Fibroblast of mammary gland (primary cell): ENCODE data around the gene KCNIP4.

Experiments
- DNase-seq: peaks from one replicate; pipeline ENCODE4 v3.0.0-alpha.2; 2010; ENCODE audit warnings: low read depth
- H3K4me3 ChIP-seq: 2 replicates; pipeline ENCODE4 v1.5.1; 2011; ENCODE audit warnings: low read depth, mild to moderate bottlenecking, low read length, moderate library complexity; ENCODE audit not compliant: control insufficient read depth
- TF ChIP-seq, protein P1 (sequence below): conservative IDR thresholded peaks from 2 replicates; pipeline ENCODE4 v1.5.1; 2011; ENCODE audit warnings: low read depth, low read length, inconsistent platforms; ENCODE audit not compliant: control insufficient read depth, insufficient read depth

The KCNIP4 gene

DNA sequence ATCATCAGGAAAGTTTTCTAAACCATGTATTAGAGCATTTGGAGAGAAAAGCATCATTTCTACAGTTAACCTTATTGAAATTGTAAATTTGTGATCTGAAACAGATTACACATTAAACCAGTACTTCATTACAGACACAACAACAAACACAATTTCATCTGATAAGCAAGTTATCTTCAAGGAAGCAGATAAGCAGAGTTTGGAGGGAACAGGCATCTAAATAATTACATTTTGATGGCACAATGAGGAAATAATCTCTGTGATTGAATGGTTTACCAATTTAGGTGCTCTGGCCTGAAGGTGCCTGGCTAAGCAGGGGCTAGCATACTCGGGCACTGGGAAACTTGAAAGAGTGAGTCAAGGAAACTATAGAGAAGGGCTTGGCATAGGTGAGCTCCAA lies 628.5 kb downstream of the KCNIP4 start:
- H3K4me3 ChIP-seq, result no peak overlapping the region
- TF ChIP-seq, protein P1, sequence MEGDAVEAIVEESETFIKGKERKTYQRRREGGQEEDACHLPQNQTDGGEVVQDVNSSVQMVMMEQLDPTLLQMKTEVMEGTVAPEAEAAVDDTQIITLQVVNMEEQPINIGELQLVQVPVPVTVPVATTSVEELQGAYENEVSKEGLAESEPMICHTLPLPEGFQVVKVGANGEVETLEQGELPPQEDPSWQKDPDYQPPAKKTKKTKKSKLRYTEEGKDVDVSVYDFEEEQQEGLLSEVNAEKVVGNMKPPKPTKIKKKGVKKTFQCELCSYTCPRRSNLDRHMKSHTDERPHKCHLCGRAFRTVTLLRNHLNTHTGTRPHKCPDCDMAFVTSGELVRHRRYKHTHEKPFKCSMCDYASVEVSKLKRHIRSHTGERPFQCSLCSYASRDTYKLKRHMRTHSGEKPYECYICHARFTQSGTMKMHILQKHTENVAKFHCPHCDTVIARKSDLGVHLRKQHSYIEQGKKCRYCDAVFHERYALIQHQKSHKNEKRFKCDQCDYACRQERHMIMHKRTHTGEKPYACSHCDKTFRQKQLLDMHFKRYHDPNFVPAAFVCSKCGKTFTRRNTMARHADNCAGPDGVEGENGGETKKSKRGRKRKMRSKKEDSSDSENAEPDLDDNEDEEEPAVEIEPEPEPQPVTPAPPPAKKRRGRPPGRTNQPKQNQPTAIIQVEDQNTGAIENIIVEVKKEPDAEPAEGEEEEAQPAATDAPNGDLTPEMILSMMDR, result no peak
- no peak for DNase-seq

DNA sequence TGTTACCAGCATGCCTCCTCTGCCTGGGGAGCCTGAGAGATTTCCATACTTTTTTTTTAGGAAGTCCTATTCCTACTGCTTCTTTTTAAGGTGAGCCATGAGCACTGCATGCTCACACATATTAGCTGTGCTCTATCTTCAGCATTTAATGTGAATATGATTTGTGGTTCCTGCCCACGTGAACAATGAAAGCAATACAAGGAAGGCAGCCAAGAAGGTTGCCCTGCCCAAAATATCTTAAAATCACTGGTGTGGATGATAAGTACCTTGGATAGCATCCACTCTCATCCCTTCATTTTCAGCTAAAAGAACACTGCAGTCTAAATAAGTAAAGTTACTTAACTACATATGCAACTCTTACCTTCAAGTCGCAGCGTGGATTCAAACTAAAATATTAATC lies 640.9 kb downstream of the KCNIP4 start:
- no peak for DNase-seq
- TF ChIP-seq, protein P1, result no peak
- no peak overlapping the region for H3K4me3 ChIP-seq

DNA sequence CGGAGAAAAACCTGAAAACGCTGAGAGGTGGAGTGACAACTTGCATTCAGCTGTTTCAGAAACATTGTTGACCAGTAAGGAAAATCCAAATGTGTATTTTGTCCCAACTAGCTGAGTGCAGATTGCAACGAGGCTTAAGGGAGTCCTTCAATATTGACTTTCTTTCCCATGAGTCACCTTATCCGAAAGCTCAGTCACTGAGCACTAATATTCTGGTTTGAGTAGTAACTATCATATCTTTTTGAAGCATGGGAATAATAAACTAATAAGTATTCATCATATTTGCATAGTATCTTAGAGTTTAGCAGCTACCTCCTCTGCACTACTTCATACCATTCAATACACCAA lies 644.1 kb downstream of the KCNIP4 start:
- H3K4me3 ChIP-seq, result no peak overlapping the region
- DNase-seq, result no peak
- TF ChIP-seq, protein P1, result no peak

DNA sequence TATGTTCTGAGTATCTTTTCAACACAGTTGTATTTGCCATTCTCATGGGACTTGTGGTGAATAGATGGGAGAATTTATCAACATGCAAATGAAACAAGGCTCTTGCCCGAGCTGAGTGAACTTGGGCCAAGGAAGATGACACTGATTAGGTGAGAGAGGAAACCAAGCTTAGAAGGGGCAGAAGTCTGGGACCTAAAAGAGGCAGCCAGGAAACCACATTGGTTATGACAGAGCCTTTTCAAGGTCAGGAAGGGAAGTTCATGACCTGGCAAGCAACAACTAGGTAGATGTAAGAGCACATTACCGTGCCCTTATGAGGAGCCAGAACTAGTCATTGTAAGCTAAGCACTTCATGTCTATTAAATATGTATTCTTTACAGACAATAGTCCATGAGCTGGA lies 658.0 kb downstream of the KCNIP4 start:
- TF ChIP-seq, protein P1, result no peak
- DNase-seq, result no peak
- no peak overlapping the region for H3K4me3 ChIP-seq

DNA sequence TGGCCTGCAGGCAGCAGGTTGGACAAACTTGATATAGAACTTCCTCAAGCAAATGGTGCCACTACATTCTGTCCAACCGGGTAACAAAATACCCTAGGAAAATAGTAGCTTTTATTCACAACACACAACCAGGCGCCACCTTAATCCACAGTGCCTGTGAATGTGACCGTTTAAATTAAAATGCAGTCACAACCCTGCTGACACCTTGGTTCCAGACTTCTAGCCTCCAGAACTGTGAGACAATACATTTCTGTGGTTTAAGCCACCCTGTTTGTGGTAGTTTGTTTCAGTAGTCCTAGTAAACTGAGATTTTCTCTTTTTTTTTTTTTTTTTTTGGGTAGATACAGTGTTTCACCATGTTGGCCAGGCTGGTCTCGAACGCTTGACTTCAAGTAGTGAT lies 672.5 kb downstream of the KCNIP4 start:
- no peak for DNase-seq
- TF ChIP-seq, protein P1, result no peak
- no peak overlapping the region for H3K4me3 ChIP-seq

DNA sequence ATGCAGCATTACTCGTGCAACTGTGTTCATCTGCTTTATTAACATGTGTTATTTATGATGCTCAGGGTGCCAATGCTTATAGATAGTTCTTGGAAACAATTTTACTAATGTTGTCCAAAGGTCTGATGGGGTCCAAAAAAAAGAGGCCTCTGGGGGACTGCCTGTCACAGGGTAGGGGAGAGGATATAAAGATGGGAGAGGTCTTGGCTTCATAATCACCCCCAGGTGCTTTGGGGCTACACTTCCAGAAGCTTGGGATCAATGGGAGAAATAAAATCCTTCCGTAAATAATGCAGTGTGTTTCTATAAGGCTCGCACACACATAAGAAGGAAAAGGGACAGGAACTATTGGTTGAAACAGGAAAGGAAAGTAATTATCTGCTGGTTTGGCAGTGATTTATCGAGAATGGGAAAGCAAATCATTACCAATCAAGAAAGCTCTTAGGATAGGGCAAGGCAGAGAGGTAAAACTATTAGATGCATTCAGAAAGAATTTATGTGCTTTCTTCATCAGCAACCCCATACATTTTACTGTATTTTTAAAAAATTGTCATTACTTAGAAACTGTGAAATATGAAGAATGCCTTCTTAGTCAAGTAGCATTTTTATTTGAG lies 677.0 kb downstream of the KCNIP4 start:
- no peak for DNase-seq
- TF ChIP-seq, protein P1, result no peak

DNA sequence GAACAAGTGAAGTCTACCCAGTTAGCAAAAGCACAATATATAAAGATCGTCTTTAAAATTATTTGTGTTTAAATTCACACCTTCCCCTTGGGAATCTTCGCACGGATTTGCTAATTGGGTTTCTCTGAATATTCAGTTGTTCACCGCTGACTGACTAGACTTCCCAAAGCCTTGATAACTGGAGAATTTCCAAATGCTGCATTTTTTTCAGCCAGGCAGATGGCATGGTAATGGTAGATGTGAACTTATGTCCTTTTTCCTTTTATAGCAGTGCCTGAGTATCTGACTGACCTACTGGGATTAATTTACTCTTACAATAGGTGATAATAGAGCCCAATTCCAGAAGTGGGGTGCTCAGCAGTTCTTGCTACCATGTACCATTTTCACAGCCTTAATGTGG lies 700.2 kb downstream of the KCNIP4 start:
- no peak overlapping the region for H3K4me3 ChIP-seq
- TF ChIP-seq, protein P1, result no peak
- no peak for DNase-seq

More for the DNA sequence above, 677.0 kb downstream of the KCNIP4 start:
- no peak overlapping the region for H3K4me3 ChIP-seq
